SK-N-SH (cell line): ENCODE data around the gene NEURL2. TPM values are rescaled to one million over a fixed set of nuclear protein-coding genes. Genes with fewer than 3 reads are reported as not detected.

Experiments used
- CTCF ChIA-PET: fragments of 300-600, 350-600 bp; formaldehyde crosslinking; extraction: SDS; loops from one replicate; lab custom pipeline; 2021; lab: Yijun Ruan, JAX
- POLR2A ChIA-PET: fragments of 350-600 bp; sonication (Branson Sonifier 250); formaldehyde crosslinking; extraction: SDS; loops from one replicate; lab custom pipeline; 2020; ENCODE audit warnings: antibody characterized with exemption, inconsistent platforms; lab: Yijun Ruan, JAX
- DNase-seq: peaks from one replicate; pipeline ENCODE4 v3.0.0; 2012
- H2AFZ ChIP-seq: fragments of 200-600 bp; sonication (generic); 2 replicates; pipeline ENCODE4 v1.8.1; 2016; ENCODE audit warnings: antibody characterized with exemption, mild to moderate bottlenecking, low read depth
- H3F3A ChIP-seq: fragments of 200-600 bp; sonication (generic); replicated peaks from 2 replicates; pipeline ENCODE3; 2016; ENCODE audit warnings: antibody characterized with exemption, mild to moderate bottlenecking; ENCODE audit not compliant: insufficient read depth
- H3K27ac ChIP-seq, 2 experiments: fragments of 200-500 bp in 1 of 2; fragments of 200-600 bp in 1 of 2; sonication (Bioruptor generic) in 1 of 2; sonication (generic), shearing (Covaris generic) in 1 of 2; 2 replicates each; pipeline versions ENCODE4 v1.5.1 to v1.6.1; 2014 to 2016; ENCODE audit warnings: low read depth in 2 of 2, inconsistent platforms in 1 of 2, low read length in 1 of 2, mild to moderate bottlenecking in 1 of 2, mixed read lengths in 1 of 2
- H3K27me3 ChIP-seq: fragments of 200-600 bp; sonication (generic), shearing (Covaris generic); 2 replicates; pipeline ENCODE4 v1.6.1; 2016; ENCODE audit warnings: mixed run types; ENCODE audit not compliant: insufficient read depth
- H3K36me3 ChIP-seq, 2 experiments: fragments of 200-500 bp in 1 of 2; fragments of 200-600 bp in 1 of 2; sonication (Bioruptor generic) in 1 of 2; sonication (generic) in 1 of 2; replicated peaks in 1 of 2; 2 replicates each; pipeline versions ENCODE3 to v1.5.1; 2014 to 2016; ENCODE audit warnings: low read length in 1 of 2, mild to moderate bottlenecking in 1 of 2; ENCODE audit not compliant: insufficient read depth in 2 of 2, control insufficient read depth in 1 of 2
- H3K4me1 ChIP-seq, 2 experiments: fragments of 200-500 bp in 1 of 2; fragments of 200-600 bp in 1 of 2; sonication (Bioruptor generic) in 1 of 2; sonication (generic), shearing (Covaris generic) in 1 of 2; 2 replicates each; pipeline versions ENCODE4 v1.5.1 to v1.6.1; 2014 to 2016; ENCODE audit warnings: low read depth in 1 of 2, low read length in 1 of 2, mixed run types in 1 of 2; ENCODE audit not compliant: insufficient read depth in 2 of 2, control insufficient read depth in 1 of 2
- H3K4me2 ChIP-seq: fragments of 200-600 bp; sonication (generic), shearing (Covaris generic); 2 replicates; pipeline ENCODE4 v1.6.1; 2017; ENCODE audit warnings: mixed run types
- H3K4me3 ChIP-seq, 2 experiments: fragments of 200-500 bp in 1 of 2; fragments of 200-600 bp in 1 of 2; sonication (Bioruptor generic) in 1 of 2; sonication (generic), shearing (Covaris generic) in 1 of 2; 2 replicates each; pipeline versions ENCODE4 v1.5.1 to v1.8.1; 2014 to 2016; ENCODE audit warnings: low read depth in 2 of 2, inconsistent platforms in 1 of 2, low read length in 1 of 2, mild to moderate bottlenecking in 1 of 2, mixed read lengths in 1 of 2, moderate library complexity in 1 of 2
- H3K79me2 ChIP-seq: fragments of 200-600 bp; sonication (generic); 2 replicates; pipeline ENCODE4 v1.8.1; 2017; ENCODE audit warnings: mild to moderate bottlenecking; ENCODE audit not compliant: insufficient read depth
- H3K9ac ChIP-seq: fragments of 200-600 bp; sonication (generic); 2 replicates; pipeline ENCODE4 v1.6.1; 2017; ENCODE audit warnings: mixed run types
- H3K9me2 ChIP-seq: fragments of 200-600 bp; sonication (generic); 2 replicates; pipeline ENCODE4 v1.6.1; 2017; ENCODE audit warnings: mixed run types
- H3K9me3 ChIP-seq: fragments of 200-600 bp; sonication (generic); 2 replicates; pipeline ENCODE4 v1.6.1; 2017; ENCODE audit warnings: mixed run types, mild to moderate bottlenecking, moderate library complexity
- H4K20me1 ChIP-seq: fragments of 200-600 bp; sonication (generic); 2 replicates; pipeline ENCODE4 v1.6.1; 2017; ENCODE audit warnings: mild to moderate bottlenecking, mixed run types; ENCODE audit not compliant: insufficient read depth
- FOSL2 ChIP-seq: IDR thresholded peaks from 2 replicates; pipeline ENCODE4 v1.4.0; 2012; ENCODE audit warnings: low read depth, mild to moderate bottlenecking, moderate library complexity, borderline replicate concordance
- GABPA ChIP-seq: IDR thresholded peaks from 2 replicates; pipeline ENCODE4 v1.4.0; 2012; ENCODE audit warnings: low read depth, mild to moderate bottlenecking
- JUND ChIP-seq: IDR thresholded peaks from 2 replicates; pipeline ENCODE4 v1.4.0; 2012
- MEF2A ChIP-seq: IDR thresholded peaks from 2 replicates; pipeline ENCODE4 v1.4.0; 2012; ENCODE audit warnings: low read depth, borderline replicate concordance
- NRF1 ChIP-seq: IDR thresholded peaks from 2 replicates; pipeline ENCODE4 v1.6.1; 2012; ENCODE audit warnings: low read depth, mild to moderate bottlenecking, low read length
- POLR2AphosphoS5 ChIP-seq: IDR thresholded peaks from 2 replicates; pipeline ENCODE4 v1.6.1; 2012; ENCODE audit warnings: low read depth, low read length
- RAD21 ChIP-seq: IDR thresholded peaks from 2 replicates; pipeline ENCODE4 v1.6.1; 2012; ENCODE audit warnings: mild to moderate bottlenecking, low read length
- RCOR1 ChIP-seq: fragments of 150-350 bp; IDR thresholded peaks from 2 replicates; pipeline ENCODE4 v1.6.1; 2017; ENCODE audit warnings: antibody characterized with exemption, low read length
- SMC3 ChIP-seq: IDR thresholded peaks from 2 replicates; pipeline ENCODE4 v1.6.1; 2012; ENCODE audit warnings: low read depth, low read length, improper control_type of control experiment
- TAF1 ChIP-seq: IDR thresholded peaks from 2 replicates; pipeline ENCODE4 v1.6.1; 2012; ENCODE audit warnings: low read depth, mild to moderate bottlenecking, low read length, moderate library complexity, borderline replicate concordance
- TCF12 ChIP-seq: IDR thresholded peaks from 2 replicates; pipeline ENCODE4 v1.4.0; 2012
- TEAD4 ChIP-seq: IDR thresholded peaks from 2 replicates; pipeline ENCODE4 v1.4.0; 2012; ENCODE audit warnings: mild to moderate bottlenecking, borderline replicate concordance; ENCODE audit not compliant: insufficient read depth
- YY1 ChIP-seq: IDR thresholded peaks from 2 replicates; pipeline ENCODE4 v1.4.0; 2012; ENCODE audit warnings: low read depth, mild to moderate bottlenecking
- WGBS: methylation state at CpG from one replicate; pipeline ENCODE4 v1.1.6; 2017; ENCODE audit warnings: low lambda C conversion rate; 5-methylcytosine and 5-hydroxymethylcytosine counted together
- polyA plus RNA-seq, 3 experiments: library from polyadenylated mRNA; depleted of rRNA; stranded (reverse); fragments of >200 nt; gene quantifications; 2 replicates each; pipeline ENCODE4 v1.2.3, GENCODE V29; 2012
- TF ChIP-seq, protein P1 (sequence below): fragments of 150-350 bp; IDR thresholded peaks from 2 replicates; pipeline ENCODE4 v1.6.1; 2017; ENCODE audit warnings: antibody characterized with exemption, low read length, low read depth, borderline replicate concordance
- TF ChIP-seq, protein P2 (sequence below): IDR thresholded peaks from 2 replicates; pipeline ENCODE4; 2012
- TF ChIP-seq, protein P3 (sequence below): IDR thresholded peaks from 2 replicates; pipeline ENCODE4 v1.4.0; 2012; ENCODE audit warnings: low read depth
- TF ChIP-seq, protein P4 (sequence below): IDR thresholded peaks from 2 replicates; pipeline ENCODE4 v1.6.1; 2012; ENCODE audit warnings: mild to moderate bottlenecking, low read depth, low read length, moderate library complexity
- TF ChIP-seq, protein P5 (sequence below): fragments of 150-350 bp; IDR thresholded peaks from 2 replicates; pipeline ENCODE4 v1.6.1; 2016; ENCODE audit warnings: mild to moderate bottlenecking, low read depth, low read length

The NEURL2 gene
- polyA plus RNA-seq, 1 of the 3 experiments (the other 2 are of a cell fraction), result 3.5 TPM

DNA sequence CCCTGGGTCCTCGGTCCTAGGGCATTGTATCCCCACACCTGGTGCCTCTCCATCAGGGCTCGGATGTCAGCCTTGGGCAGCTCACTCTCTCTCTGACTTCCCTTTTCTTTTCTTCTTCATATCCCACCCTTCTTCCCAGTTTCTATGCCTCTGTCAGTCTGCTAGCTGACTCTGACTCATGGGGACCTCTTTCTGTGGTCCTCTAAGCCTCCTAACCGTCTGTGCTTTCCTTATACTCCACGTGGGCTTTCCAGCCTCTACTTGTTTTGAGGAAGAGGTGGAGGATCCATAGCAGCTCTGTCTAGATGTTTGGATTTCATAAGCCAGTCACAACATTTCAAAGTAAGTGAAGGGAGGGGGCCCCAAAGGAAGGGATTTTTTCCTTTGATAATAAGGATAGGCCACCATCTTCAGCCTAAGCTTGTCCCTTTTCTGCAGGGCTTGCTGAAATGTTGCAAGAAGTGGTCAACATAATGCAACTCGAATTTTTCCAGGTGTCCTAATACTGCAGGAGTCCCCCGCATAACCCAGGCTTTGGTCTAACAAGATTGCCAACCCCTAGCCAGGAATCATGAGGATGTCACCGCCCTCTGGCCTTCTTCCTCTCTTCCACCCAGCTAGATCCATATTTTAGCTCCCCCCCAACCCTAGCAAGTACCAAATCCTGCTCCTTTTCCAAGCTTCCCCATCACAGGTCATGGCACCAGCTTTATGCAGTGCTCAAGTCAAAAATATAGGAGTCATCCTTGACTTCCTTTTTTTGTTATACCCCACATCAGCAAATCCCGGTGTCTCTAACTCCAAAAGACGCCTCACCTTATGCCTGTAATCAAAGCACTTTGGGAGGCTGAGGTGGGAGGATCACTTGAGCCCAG lies 29.7 kb upstream of the NEURL2 start:
- Histone ChIP-seq H3K4me2 (peak overlapping the region; percentile 58; the same call in 1 of the 2 replicates), H3K79me2 (no peaks in the 10 kb centered on the region), H2AFZ (no peak overlapping the region), H3K4me1 (peaks cover 0 to 12% of the 10 kb centered on the region in 2 experiments; a peak in 1 of 4 replicates), H3K27me3 (no peaks in the 10 kb centered on the region), H3F3A (peaks cover 5% of the 10 kb centered on the region), H3K27ac (peak overlapping the region; percentile 40 to 71; a peak in 3 of 4 replicates)
- POLR2A ChIA-PET, result interaction anchor here (0.6 to 3.3 kb wide), 5 partner anchors 9 to 41 kb away, joined by 3 to 34 read pairs (median 3); partner anchors contain the start of genes PCIF1 and PLTP
- TF ChIP-seq, protein P1, sequence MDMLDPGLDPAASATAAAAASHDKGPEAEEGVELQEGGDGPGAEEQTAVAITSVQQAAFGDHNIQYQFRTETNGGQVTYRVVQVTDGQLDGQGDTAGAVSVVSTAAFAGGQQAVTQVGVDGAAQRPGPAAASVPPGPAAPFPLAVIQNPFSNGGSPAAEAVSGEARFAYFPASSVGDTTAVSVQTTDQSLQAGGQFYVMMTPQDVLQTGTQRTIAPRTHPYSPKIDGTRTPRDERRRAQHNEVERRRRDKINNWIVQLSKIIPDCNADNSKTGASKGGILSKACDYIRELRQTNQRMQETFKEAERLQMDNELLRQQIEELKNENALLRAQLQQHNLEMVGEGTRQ, result no peak
- TF ChIP-seq, protein P2, sequence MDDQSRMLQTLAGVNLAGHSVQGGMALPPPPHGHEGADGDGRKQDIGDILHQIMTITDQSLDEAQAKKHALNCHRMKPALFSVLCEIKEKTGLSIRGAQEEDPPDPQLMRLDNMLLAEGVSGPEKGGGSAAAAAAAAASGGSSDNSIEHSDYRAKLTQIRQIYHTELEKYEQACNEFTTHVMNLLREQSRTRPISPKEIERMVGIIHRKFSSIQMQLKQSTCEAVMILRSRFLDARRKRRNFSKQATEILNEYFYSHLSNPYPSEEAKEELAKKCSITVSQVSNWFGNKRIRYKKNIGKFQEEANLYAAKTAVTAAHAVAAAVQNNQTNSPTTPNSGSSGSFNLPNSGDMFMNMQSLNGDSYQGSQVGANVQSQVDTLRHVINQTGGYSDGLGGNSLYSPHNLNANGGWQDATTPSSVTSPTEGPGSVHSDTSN, result no peak
- TF ChIP-seq, protein P3, sequence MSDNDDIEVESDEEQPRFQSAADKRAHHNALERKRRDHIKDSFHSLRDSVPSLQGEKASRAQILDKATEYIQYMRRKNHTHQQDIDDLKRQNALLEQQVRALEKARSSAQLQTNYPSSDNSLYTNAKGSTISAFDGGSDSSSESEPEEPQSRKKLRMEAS, result no peak
- TF ChIP-seq, protein P4, sequence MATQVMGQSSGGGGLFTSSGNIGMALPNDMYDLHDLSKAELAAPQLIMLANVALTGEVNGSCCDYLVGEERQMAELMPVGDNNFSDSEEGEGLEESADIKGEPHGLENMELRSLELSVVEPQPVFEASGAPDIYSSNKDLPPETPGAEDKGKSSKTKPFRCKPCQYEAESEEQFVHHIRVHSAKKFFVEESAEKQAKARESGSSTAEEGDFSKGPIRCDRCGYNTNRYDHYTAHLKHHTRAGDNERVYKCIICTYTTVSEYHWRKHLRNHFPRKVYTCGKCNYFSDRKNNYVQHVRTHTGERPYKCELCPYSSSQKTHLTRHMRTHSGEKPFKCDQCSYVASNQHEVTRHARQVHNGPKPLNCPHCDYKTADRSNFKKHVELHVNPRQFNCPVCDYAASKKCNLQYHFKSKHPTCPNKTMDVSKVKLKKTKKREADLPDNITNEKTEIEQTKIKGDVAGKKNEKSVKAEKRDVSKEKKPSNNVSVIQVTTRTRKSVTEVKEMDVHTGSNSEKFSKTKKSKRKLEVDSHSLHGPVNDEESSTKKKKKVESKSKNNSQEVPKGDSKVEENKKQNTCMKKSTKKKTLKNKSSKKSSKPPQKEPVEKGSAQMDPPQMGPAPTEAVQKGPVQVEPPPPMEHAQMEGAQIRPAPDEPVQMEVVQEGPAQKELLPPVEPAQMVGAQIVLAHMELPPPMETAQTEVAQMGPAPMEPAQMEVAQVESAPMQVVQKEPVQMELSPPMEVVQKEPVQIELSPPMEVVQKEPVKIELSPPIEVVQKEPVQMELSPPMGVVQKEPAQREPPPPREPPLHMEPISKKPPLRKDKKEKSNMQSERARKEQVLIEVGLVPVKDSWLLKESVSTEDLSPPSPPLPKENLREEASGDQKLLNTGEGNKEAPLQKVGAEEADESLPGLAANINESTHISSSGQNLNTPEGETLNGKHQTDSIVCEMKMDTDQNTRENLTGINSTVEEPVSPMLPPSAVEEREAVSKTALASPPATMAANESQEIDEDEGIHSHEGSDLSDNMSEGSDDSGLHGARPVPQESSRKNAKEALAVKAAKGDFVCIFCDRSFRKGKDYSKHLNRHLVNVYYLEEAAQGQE, result no peak
- TF ChIP-seq RCOR1 (no peak), TAF1 (no peak), TCF12 (no peak), GABPA (no peak), NRF1 (no peak), TEAD4 (no peak), SMC3 (no peak), YY1 (no peak), MEF2A (no peak), RAD21 (no peak), FOSL2 (no peak), POLR2AphosphoS5 (no peak), JUND (no peak)
- TF ChIP-seq, protein P5, sequence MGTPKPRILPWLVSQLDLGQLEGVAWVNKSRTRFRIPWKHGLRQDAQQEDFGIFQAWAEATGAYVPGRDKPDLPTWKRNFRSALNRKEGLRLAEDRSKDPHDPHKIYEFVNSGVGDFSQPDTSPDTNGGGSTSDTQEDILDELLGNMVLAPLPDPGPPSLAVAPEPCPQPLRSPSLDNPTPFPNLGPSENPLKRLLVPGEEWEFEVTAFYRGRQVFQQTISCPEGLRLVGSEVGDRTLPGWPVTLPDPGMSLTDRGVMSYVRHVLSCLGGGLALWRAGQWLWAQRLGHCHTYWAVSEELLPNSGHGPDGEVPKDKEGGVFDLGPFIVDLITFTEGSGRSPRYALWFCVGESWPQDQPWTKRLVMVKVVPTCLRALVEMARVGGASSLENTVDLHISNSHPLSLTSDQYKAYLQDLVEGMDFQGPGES, result no peak
- TF ChIP-seq, all 33 proteins: peak for 0
- no peaks in the 10 kb centered on the region for H3K9me3 ChIP-seq
- H3K4me3 ChIP-seq, result no peak overlapping the region
- CTCF ChIA-PET, result interaction anchor here (1.5 to 2.6 kb wide), 3 partner anchors 13 to 49 kb away, joined by 5 to 10 read pairs (median 8); partner anchors contain the start of genes CTSA and NEURL2
- H3K9ac ChIP-seq, result no peak overlapping the region
- H3K36me3 ChIP-seq, result no peaks in the 10 kb centered on the region
- no peaks in the 10 kb centered on the region for H3K9me2 ChIP-seq
- no peaks in the 10 kb centered on the region for H4K20me1 ChIP-seq
- WGBS, result 78% methylated on average over 9 of the region's 9 CpGs
- DNase-seq, result no peak
